NCI-H748 (cell line): ENCODE data around the gene ST6GALNAC5.
"Not testable (repeated sequence)": the region's sequence is repeated elsewhere in the genome, so short reads cannot be mapped to it uniquely, and the experiment has no call there.

Experiments
- DNase-seq: peaks from one replicate; lab custom pipeline; 2025; ENCODE audit not compliant: unreplicated experiment; lab: John Stamatoyannopoulos, UW

The ST6GALNAC5 gene

DNA sequence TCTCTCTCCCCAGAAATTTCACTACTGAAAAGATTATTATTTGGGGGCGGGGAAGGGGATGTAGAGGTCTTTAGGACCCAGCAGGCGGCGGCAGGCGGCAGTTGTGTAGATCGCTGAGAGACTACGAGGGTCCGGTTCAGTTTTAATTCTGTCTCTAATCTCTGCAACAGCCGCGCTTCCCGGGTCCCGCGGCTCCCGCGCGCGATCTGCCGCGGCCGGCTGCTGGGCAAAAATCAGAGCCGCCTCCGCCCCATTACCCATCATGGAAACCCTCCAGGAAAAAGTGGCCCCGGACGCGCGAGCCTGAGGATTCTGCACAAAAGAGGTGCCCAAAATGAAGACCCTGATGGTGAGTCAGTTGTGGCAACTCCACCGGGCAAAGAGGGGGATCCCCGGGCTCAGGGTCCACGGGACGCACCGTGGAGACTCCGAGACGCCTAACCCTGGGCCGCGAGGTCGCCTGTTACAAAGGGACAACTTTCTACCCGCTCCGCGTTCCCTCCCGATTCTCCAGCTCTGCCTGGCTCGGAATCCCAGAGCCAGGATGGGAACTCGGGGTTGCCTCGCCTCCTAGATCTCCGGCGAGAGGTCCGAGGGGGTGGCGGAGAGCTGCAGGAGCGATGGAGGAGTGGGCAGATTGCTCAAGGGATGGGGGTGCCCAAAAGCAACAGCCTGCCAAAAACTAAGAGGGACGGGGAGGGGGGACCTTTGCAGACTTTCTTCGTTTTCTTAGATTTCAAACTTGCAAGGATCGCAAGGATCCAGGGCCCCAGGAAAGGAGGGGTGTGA lies at the start of gene ST6GALNAC5:
Gene ST6GALNAC5, plus strand, starts transcription at position 139 of the 789 bp plus-strand sequence.
- peak; percentile 86 for DNase-seq

GRCh38 chr1:76820028-76820427 lies 47.3 kb upstream of the ST6GALNAC5 start:
- DNase-seq: no peak

DNA sequence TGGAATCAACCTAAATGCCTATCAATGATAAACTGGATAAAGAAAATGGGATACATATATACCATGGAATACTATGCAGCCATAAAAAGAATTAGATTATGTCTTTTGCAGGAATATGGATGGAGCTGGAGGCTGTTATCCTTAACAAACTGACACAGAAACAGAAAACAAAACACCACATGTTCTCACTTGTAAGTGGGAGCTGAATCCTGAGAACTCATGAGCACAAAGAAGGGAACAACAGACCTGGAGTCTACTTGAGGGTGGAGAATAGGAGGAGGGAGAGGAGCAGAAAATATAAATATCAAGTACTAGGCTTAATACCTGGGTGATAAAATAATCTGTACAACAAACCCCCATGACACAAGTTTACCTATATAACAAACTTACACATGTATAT lies 44.3 kb upstream of the ST6GALNAC5 start:
- DNase-seq: not testable (repeated sequence)

- no peak for DNase-seq
Observed at GRCh38 chr1:76824106-76824505, 43.2 kb upstream of the ST6GALNAC5 start.

DNA sequence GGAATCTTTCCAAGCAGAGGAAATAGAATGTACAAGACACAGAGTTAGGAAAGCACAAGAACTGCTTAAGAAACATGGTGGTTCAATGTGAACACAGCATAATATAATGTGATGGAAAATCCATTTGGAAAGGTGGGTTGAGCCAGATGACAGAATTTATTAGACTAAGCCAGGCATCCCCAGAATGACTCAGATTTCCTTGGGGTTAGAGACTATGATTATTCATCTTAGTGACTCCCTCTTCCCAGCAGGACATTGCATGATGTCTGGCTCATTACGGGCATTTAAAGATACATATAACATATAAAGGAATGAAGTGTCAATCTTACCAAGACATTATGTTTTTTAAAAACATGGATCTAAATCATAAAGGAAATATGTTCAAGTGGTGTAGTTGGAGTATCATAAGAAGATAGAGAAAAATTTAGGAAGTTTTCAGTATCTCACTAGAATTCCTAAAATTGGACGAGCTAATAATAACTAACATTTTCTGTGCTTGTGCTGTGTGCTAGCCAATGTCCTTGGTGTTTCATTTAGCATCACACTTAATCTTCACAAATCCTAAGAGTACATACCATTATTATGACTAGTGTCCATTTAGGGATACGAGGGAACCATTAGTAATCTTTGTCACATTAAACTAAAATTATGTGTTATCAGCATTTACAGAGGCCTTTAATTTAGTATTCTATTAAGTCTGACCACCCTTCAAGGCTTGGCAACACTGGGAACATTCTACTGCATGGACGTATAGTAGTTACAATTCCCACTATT lies 41.0 kb upstream of the ST6GALNAC5 start:
- DNase-seq: no peak

DNA sequence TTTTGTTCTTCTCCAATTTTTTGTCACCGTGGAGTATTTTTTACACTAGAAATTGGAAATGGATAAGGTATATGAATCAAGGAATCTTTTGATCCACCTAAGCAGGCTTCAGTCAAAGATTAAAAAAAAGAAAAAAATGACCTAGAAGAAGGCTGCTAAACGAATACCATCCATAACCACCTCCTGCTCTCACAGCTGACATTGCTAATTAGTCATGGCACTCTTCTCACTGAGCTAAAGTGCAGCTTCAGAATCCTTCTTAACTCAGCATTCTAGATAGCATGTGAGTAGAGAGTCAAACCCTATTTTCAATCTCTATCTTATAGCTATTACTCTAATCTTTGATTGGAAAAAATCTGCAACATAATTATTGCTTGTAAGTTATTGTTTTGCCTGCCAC lies 40.2 kb upstream of the ST6GALNAC5 start:
- DNase-seq: no peak

GRCh38 chr1:76830373-76830772 lies 36.9 kb upstream of the ST6GALNAC5 start:
- DNase-seq: no peak

- no peak for DNase-seq
Observed at GRCh38 chr1:76832521-76832920, 34.8 kb upstream of the ST6GALNAC5 start.

GRCh38 chr1:76833151-76833550 lies 34.1 kb upstream of the ST6GALNAC5 start:
- DNase-seq: no peak

- DNase-seq: no peak
Observed at GRCh38 chr1:76833856-76834255, 33.4 kb upstream of the ST6GALNAC5 start.

GRCh38 chr1:76835203-76835602 lies 32.1 kb upstream of the ST6GALNAC5 start:
- no peak for DNase-seq

GRCh38 chr1:76840278-76840677 lies 27.0 kb upstream of the ST6GALNAC5 start:
- no peak for DNase-seq

GRCh38 chr1:76841460-76841859 lies 25.8 kb upstream of the ST6GALNAC5 start:
- DNase-seq: no peak

DNA sequence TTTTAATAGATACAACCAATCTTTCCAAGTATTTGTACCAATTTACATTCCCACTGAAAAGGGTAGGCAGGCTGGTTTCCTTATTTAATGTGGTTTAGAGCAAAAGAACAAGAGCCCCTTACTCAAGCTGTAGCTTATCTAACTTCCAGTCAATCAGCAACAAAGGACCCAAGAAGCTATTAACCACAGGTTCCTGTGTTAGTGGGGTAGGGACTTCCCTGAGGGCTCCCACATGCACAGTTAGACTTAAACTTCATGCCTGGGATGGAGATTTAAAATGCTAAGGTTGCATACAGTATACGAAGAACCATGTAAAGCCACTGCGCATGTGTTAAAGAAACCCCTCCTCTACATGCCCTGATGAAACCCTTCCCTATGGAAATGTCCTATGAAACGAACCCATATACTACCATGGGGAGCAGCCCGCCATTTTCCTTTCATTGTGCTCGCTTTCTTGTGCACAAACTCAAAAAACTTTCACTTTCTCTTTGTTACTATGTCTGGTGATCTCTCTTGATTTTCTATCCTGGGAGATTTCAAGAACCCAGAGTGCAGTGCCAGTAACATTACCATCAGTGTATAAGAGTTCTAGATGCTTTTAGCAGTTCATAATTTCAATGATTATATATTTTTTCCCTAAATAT lies 23.3 kb upstream of the ST6GALNAC5 start:
- no peak for DNase-seq

DNA sequence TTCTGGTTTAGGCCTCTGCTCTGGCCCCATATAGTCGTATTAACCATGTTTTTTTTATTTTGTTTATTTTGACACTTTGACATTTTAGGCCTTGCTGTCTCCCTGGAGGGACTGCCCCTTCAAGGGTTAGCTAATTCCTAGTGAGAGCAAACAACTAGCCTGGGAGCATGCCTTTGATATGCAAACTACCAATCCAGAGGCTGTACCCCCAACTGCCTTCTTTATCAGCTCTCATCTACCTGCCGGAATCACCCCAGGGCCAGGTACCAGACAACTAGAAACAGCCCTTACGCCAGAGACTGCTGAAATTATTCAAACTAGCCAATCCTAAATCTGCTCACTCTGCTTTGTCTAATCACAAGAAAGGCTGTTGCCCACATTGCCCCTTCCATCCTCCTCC lies 13.0 kb upstream of the ST6GALNAC5 start:
- no peak for DNase-seq

DNA sequence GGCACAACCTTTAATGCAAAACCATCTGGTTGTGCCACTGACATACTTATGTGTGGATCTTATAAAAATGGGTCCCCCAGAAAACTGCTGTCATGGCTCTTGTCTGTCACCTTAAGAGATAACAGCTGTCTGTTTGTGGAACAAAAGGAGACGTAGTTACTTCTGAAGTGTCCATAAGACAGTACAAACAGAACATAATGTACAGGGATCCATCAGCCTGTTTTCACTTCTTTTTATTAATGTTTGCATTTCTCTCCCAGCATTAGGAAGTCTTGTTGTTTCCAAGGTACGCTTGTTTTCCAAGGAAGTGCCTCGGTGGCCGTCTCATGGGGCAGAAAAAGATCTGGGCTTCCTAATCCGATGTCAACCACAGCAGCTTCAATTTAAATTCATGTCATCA lies 11.2 kb upstream of the ST6GALNAC5 start:
- peak; percentile 20 for DNase-seq

- no peak for DNase-seq
Observed at GRCh38 chr1:76857138-76857537, 10.1 kb upstream of the ST6GALNAC5 start.

GRCh38 chr1:76857973-76858372 lies 9.3 kb upstream of the ST6GALNAC5 start:
- peak; percentile 46 for DNase-seq

DNA sequence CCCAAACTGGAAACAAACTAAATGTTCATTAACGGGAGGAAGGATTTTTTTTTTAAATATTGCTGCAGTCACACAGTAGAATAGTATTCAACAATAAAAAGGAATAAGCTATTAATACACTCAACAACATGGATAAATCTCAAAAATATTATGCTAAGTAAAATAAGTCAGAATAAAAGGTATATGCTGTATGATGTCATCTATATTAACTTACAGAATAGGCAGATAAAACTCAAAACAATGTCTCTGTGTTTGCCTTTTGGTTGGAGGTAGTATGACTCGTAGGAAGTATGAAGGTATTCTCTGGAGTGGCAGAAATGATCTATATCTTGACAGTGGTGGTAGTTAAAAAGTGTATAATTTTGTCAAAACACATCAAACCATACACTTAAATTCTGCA lies 6.1 kb upstream of the ST6GALNAC5 start:
- DNase-seq: no peak

GRCh38 chr1:76862447-76862846 lies 4.8 kb upstream of the ST6GALNAC5 start:
- no peak for DNase-seq

DNA sequence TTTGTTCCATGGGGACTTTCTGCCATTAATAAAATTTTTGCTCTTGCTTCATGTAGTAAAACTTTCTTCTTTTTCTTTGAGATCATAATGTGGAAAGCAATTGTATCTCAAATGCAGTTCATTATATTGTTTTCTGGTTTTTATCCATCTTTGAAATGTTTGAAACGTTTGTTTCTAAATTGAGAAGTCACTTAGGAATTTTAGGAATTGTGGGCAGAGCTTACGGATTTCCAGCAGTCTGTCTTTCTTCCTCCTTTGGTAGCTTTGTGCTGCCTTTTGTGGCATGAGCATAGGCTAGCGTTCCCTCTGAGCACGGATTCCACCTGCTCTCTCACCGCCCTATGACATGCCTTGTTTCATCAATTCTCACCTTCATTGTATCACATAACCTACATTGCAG lies 2.9 kb upstream of the ST6GALNAC5 start:
- DNase-seq: no peak
